KMS-11 (cell line): ENCODE data around the gene CNPPD1.

Experiments used
- H2AFZ ChIP-seq: fragments of 200-600 bp; sonication (generic); 2 replicates; pipeline ENCODE4 v1.6.1; 2016; ENCODE audit warnings: antibody characterized with exemption, mixed run types, low read depth
- H3K27ac ChIP-seq: fragments of 200-600 bp; sonication (generic); 2 replicates; pipeline ENCODE4 v1.6.1; 2016; ENCODE audit warnings: mild to moderate bottlenecking, mixed run types
- H3K27me3 ChIP-seq: fragments of 200-600 bp; sonication (generic); 2 replicates; pipeline ENCODE4 v1.6.1; 2017; ENCODE audit warnings: mild to moderate bottlenecking, low read depth, mixed run types, moderate library complexity; ENCODE audit not compliant: insufficient read depth
- H3K36me3 ChIP-seq: fragments of 200-600 bp; sonication (generic); 2 replicates; pipeline ENCODE4 v1.6.1; 2017; ENCODE audit warnings: mild to moderate bottlenecking, mixed run types; ENCODE audit not compliant: insufficient read depth
- H3K4me1 ChIP-seq: fragments of 200-600 bp; sonication (generic); 2 replicates; pipeline ENCODE4 v1.6.1; 2016; ENCODE audit warnings: mild to moderate bottlenecking, low read depth, mixed run types; ENCODE audit not compliant: poor library complexity, severe bottlenecking
- H3K4me2 ChIP-seq: fragments of 200-600 bp; sonication (generic); 2 replicates; pipeline ENCODE4 v1.7.0; 2016; ENCODE audit warnings: mild to moderate bottlenecking, mixed run types
- H3K4me3 ChIP-seq: fragments of 200-600 bp; sonication (generic); IDR thresholded peaks from 2 replicates; pipeline ENCODE4 v1.6.1; 2017; ENCODE audit warnings: low read depth, low read length, mixed read lengths; ENCODE audit not compliant: insufficient read depth
- H3K79me2 ChIP-seq: fragments of 200-600 bp; sonication (generic); 2 replicates; pipeline ENCODE4 v1.6.1; 2016; ENCODE audit warnings: low read depth, mixed run types; ENCODE audit not compliant: insufficient read depth
- H3K9ac ChIP-seq: fragments of 200-600 bp; sonication (generic); 2 replicates; pipeline ENCODE4 v1.6.1; 2016; ENCODE audit warnings: mild to moderate bottlenecking, mixed run types
- H4K20me1 ChIP-seq: fragments of 200-600 bp; sonication (generic); 2 replicates; pipeline ENCODE4 v1.6.1; 2016; ENCODE audit warnings: mild to moderate bottlenecking, mixed run types; ENCODE audit not compliant: insufficient read depth
- TF ChIP-seq, protein P1 (sequence below): fragments of 200-600 bp; sonication (generic); conservative IDR thresholded peaks from 2 replicates; pipeline ENCODE4 v1.6.1; 2017; ENCODE audit warnings: low read depth, mild to moderate bottlenecking, antibody characterized with exemption, low read length, moderate library complexity, mixed read lengths

The CNPPD1 gene

DNA sequence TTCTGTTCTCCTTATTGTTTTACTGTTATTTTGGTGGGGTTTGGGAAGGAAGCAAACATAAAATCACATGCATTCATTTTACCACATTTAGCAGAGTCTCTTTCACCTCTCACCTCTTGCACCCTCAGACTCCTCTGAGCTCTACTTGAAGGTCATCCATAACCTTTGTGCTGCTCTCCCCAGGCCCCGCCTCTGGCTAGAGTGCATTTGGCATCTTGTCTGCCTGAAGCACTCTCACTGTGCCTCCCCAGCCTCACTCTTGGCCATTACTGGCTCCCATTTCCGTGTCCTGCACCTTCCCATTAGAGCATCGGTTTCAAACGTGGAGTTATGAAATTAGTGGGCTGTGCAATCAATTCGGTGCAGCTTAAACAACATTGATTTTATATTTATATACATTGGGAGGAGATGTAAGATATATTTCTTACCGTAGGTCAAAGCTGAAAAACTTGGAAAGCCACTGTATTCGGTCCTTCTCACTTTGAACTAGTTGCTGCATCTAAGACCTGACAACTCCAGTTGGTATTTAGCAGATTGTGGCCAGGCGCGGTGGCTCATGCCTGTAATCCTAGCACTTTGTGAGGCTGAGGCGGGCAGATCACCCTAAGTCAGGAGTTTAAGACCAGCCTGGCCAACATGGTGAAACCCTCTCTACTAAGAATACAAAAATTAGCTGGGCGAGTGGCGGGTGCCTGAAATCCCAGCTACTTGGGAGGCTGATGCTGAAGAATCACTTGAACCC, 22.9 kb upstream of the CNPPD1 start:
- Histone ChIP-seq H3K4me2 (no peak overlapping the region), H2AFZ (no peak overlapping the region), H3K79me2 (no peaks in the 10 kb centered on the region), H4K20me1 (no peaks in the 10 kb centered on the region), H3K9ac (no peak overlapping the region), H3K4me3 (no peak overlapping the region), H3K4me1 (no peaks in the 10 kb centered on the region), H3K27me3 (no peaks in the 10 kb centered on the region; the same call in 1 of the 2 replicates), H3K36me3 (no peaks in the 10 kb centered on the region), H3K27ac (no peak overlapping the region)
- TF ChIP-seq, protein P1, sequence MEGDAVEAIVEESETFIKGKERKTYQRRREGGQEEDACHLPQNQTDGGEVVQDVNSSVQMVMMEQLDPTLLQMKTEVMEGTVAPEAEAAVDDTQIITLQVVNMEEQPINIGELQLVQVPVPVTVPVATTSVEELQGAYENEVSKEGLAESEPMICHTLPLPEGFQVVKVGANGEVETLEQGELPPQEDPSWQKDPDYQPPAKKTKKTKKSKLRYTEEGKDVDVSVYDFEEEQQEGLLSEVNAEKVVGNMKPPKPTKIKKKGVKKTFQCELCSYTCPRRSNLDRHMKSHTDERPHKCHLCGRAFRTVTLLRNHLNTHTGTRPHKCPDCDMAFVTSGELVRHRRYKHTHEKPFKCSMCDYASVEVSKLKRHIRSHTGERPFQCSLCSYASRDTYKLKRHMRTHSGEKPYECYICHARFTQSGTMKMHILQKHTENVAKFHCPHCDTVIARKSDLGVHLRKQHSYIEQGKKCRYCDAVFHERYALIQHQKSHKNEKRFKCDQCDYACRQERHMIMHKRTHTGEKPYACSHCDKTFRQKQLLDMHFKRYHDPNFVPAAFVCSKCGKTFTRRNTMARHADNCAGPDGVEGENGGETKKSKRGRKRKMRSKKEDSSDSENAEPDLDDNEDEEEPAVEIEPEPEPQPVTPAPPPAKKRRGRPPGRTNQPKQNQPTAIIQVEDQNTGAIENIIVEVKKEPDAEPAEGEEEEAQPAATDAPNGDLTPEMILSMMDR = no peak

DNA sequence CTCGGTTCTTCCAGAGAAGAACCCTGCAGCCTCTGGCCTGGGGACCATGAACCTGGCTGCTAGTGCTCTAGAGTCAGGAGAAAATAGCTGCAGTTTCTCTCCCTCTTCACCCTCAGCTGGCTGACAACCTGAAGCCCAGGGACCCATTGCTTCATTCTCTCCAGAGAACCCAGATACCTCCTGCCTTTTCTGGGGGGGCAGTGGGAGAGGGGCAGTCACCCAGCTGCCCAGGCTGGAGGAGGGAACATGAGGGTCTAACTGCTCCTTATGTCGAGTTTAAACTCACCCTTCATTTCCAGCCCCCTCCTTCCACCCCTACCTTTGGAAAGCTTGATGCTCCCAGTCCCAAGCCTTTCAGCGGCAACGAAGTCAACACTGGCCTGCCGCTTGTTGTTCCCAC, 22.2 kb upstream of the CNPPD1 start:
- H3K27me3 ChIP-seq = no peaks in the 10 kb centered on the region; the same call in 1 of the 2 replicates
- no peak overlapping the region for H3K4me3 ChIP-seq
- TF ChIP-seq, protein P1 = no peak
- H2AFZ ChIP-seq = no peak overlapping the region
- no peak overlapping the region for H3K4me2 ChIP-seq
- H3K79me2 ChIP-seq = no peaks in the 10 kb centered on the region
- H3K4me1 ChIP-seq = no peaks in the 10 kb centered on the region
- no peaks in the 10 kb centered on the region for H3K36me3 ChIP-seq
- H3K9ac ChIP-seq = no peak overlapping the region
- no peaks in the 10 kb centered on the region for H4K20me1 ChIP-seq
- H3K27ac ChIP-seq = no peak overlapping the region

DNA sequence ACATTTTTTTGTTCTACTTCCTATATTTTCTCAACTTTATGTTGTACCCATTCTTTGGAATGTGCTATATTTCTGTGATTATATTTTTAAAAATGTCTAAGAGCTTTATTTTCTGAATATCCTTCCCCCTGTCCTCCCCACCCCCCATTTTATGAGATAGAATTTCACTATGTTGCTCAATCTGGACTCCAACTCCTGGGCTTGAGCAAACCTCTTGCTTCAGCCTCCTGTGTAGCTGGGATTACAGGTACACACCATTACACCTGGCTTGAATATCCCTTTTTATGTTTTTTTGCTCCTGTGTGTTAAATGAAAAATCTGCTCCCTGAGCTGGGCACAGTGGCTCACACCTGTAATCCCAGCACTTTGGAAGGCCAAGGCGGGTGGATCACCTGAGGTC, 20.7 kb upstream of the CNPPD1 start:
- Histone ChIP-seq H3K9ac (no peak overlapping the region), H3K36me3 (no peaks in the 10 kb centered on the region), H3K79me2 (no peaks in the 10 kb centered on the region), H3K4me3 (no peak overlapping the region), H3K27ac (no peak overlapping the region), H4K20me1 (no peaks in the 10 kb centered on the region), H3K4me1 (no peaks in the 10 kb centered on the region), H3K4me2 (no peak overlapping the region), H3K27me3 (no peaks in the 10 kb centered on the region; the same call in 1 of the 2 replicates), H2AFZ (no peak overlapping the region)
- TF ChIP-seq, protein P1 = no peak

DNA sequence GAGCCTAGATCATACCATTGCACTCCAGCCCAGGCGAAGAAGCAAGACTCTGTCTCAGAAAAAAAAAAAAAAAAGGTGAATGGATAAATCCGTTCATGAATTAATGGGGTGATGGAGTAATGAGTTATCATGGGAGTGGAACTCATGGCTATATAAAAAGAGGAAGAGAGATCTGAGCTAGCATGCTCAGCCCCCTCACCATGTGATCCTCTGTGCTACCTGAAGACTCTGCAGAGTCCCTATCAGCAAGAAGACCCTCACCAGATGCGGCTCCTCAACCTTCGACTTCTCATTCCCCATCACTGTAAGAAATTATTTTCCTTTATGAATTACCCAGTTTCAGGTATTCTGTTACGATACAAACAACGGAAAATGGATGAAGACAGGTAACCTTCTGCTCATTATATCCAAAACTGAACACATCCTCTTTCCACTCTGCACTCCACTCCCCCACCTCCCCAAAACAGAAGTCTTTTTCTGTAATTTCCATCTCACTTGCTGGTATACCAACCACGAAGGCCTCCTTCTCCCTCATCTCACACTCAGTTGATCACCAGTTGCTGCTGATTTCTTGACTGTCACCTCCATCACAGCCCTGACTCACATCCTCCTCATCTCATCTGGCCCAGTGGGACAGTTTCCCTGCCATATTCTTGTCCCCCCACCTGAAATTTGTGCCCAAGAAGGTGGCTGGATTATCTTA, 10.2 kb upstream of the CNPPD1 start:
- Histone ChIP-seq H3K27ac (no peak overlapping the region), H3K9ac (no peak overlapping the region), H3K79me2 (no peaks in the 10 kb centered on the region), H3K27me3 (no peaks in the 10 kb centered on the region), H2AFZ (no peak overlapping the region), H4K20me1 (no peaks in the 10 kb centered on the region), H3K36me3 (no peaks in the 10 kb centered on the region), H3K4me1 (no peaks in the 10 kb centered on the region), H3K4me2 (no peak overlapping the region), H3K4me3 (no peak overlapping the region)
- TF ChIP-seq, protein P1 = no peak
